ENCODE results near the gene ETFA. TPM values are rescaled to one million over a fixed set of nuclear protein-coding genes. Genes with fewer than 3 reads are reported as not detected.
A peak's percentile ranks its signal among the peaks of the same experiment; 100 is the strongest.

ETFA gene
- total and polyA plus RNA-seq, 9 of the 15 experiments (the other 6 are each of a cell fraction or from before 2014, with no cell fraction given) = 130 to 543 (median 232) TPM

GRCh38 chr15:76337696-76338485, 26.6 kb upstream of the ETFA start (continued):
- peak; percentile 63; the same call in 1 of the 2 replicates for TF ChIP-seq ZNF589 (CRISPR knock-in tag; IDR thresholded peaks at IDR 0.05; ENCODE audit: low read depth)
- peak in 1 of 2 experiments; percentile 76; a peak in 1 of 4 replicates for TF ChIP-seq UBTF (IDR thresholded peaks at IDR 0.05; ENCODE audit: borderline replicate concordance in 1 of 2, low read depth in 2 of 2, low read length in 2 of 2)
- peak; percentile 43; the same call in 1 of the 2 replicates for TF ChIP-seq HDAC8 (tag; IDR thresholded peaks at IDR 0.05)
- no peak for TF ChIP-seq REST (IDR thresholded peaks at IDR 0.05; ENCODE audit: borderline replicate concordance)
- TF ChIP-seq REST (CRISPR knock-in tag; IDR thresholded peaks at IDR 0.05; ENCODE audit: low read depth) = 0 out of 2 replicates have a peak, but pooled peaks have one; percentile 45
- TF ChIP-seq ZNF232 (CRISPR knock-in tag; IDR thresholded peaks at IDR 0.05) = peak; percentile 53; the same call in 1 of the 2 replicates
- 0 out of 2 replicates have a peak, but pooled peaks have one; percentile 21 for TF ChIP-seq PTBP1 (IDR thresholded peaks at IDR 0.05; ENCODE audit: low read depth, low read length)
- TF ChIP-seq YY1 (IDR thresholded peaks at IDR 0.05; ENCODE audit: borderline replicate concordance in 1 of 3, control insufficient read depth in 1 of 3, extremely low read depth in 1 of 3, insufficient read depth in 3 of 3, insufficient read length in 1 of 3, insufficient replicate concordance in 2 of 3, low read depth in 1 of 3, low read length in 2 of 3) = peak in 2 of 3 experiments; percentile 58 to 74
- TF ChIP-seq NONO (IDR thresholded peaks at IDR 0.05; ENCODE audit: low read depth in 2 of 2, low read length in 1 of 2) = peak in 1 of 2 experiments; percentile 16; a peak in 1 of 4 replicates
- TF ChIP-seq ZFP36 (IDR thresholded peaks at IDR 0.05; ENCODE audit: low read depth, low read length, partially characterized antibody) = no peak
- peak; percentile 57 for TF ChIP-seq U2AF1 (optimal IDR thresholded peaks at IDR 0.05; ENCODE audit: low read depth, low read length)
- TF ChIP-seq PHF8 (IDR thresholded peaks at IDR 0.05; ENCODE audit: borderline replicate concordance, low read length) = peak; percentile 52; the same call in 1 of the 2 replicates
